HL-60 (cell line): Measurements from ENCODE around the gene CCDC97.
"Not testable (repeated sequence)": the region's sequence is repeated elsewhere in the genome, so short reads cannot be mapped to it uniquely, and the experiment has no call there.

Experiments used
- DNase-seq, 2 experiments: peaks; one replicate each; pipeline ENCODE4 v3.0.0-alpha.2; 2010 to 2020; ENCODE audit warnings: low read depth in 1 of 2, low spot score in 1 of 2
- H3K27ac ChIP-seq: fragments of 250-450 bp; sonication (Bioruptor Pico); replicated peaks from 2 replicates; pipeline ENCODE4 v1.5.1; 2020; ENCODE audit warnings: mild to moderate bottlenecking, moderate library complexity
- H3K27me3 ChIP-seq: fragments of 250-450 bp; sonication (Bioruptor Pico); 2 replicates; pipeline ENCODE4 v1.5.1; 2021; ENCODE audit warnings: mild to moderate bottlenecking, moderate library complexity; ENCODE audit not compliant: insufficient read depth, poor library complexity, severe bottlenecking
- H3K4me3 ChIP-seq: replicated peaks from 2 replicates; pipeline ENCODE4 v1.5.1; 2011; ENCODE audit warnings: mild to moderate bottlenecking, control low read depth, low read length; ENCODE audit not compliant: insufficient read depth
- CTCF ChIP-seq: IDR thresholded peaks from one replicate; pipeline ENCODE4 v1.5.1; 2011; ENCODE audit warnings: low read length, control low read depth, inconsistent platforms; ENCODE audit not compliant: insufficient read depth
- GABPA ChIP-seq: IDR thresholded peaks from 2 replicates; pipeline ENCODE4 v1.6.1; 2012; ENCODE audit warnings: low read depth
- POLR2AphosphoS5 ChIP-seq: IDR thresholded peaks from 2 replicates; pipeline ENCODE4 v1.6.1; 2012; ENCODE audit warnings: low read depth
- SPI1 ChIP-seq: IDR thresholded peaks from 2 replicates; pipeline ENCODE4 v1.6.1; 2012; ENCODE audit warnings: low read depth, mild to moderate bottlenecking, borderline replicate concordance
- TF ChIP-seq, protein P1 (sequence below): IDR thresholded peaks from 2 replicates; pipeline ENCODE4 v1.6.1; 2012; ENCODE audit warnings: low read depth; ENCODE audit not compliant: insufficient replicate concordance

CCDC97 gene

GRCh38 chr19:41289814-41290213, 20.2 kb upstream of the CCDC97 start:
- H3K27ac ChIP-seq, DNase-seq, H3K27me3 ChIP-seq, H3K4me3 ChIP-seq: not testable (repeated sequence)
- TF ChIP-seq, protein P1, sequence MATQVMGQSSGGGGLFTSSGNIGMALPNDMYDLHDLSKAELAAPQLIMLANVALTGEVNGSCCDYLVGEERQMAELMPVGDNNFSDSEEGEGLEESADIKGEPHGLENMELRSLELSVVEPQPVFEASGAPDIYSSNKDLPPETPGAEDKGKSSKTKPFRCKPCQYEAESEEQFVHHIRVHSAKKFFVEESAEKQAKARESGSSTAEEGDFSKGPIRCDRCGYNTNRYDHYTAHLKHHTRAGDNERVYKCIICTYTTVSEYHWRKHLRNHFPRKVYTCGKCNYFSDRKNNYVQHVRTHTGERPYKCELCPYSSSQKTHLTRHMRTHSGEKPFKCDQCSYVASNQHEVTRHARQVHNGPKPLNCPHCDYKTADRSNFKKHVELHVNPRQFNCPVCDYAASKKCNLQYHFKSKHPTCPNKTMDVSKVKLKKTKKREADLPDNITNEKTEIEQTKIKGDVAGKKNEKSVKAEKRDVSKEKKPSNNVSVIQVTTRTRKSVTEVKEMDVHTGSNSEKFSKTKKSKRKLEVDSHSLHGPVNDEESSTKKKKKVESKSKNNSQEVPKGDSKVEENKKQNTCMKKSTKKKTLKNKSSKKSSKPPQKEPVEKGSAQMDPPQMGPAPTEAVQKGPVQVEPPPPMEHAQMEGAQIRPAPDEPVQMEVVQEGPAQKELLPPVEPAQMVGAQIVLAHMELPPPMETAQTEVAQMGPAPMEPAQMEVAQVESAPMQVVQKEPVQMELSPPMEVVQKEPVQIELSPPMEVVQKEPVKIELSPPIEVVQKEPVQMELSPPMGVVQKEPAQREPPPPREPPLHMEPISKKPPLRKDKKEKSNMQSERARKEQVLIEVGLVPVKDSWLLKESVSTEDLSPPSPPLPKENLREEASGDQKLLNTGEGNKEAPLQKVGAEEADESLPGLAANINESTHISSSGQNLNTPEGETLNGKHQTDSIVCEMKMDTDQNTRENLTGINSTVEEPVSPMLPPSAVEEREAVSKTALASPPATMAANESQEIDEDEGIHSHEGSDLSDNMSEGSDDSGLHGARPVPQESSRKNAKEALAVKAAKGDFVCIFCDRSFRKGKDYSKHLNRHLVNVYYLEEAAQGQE: peak; percentile 57

DNA sequence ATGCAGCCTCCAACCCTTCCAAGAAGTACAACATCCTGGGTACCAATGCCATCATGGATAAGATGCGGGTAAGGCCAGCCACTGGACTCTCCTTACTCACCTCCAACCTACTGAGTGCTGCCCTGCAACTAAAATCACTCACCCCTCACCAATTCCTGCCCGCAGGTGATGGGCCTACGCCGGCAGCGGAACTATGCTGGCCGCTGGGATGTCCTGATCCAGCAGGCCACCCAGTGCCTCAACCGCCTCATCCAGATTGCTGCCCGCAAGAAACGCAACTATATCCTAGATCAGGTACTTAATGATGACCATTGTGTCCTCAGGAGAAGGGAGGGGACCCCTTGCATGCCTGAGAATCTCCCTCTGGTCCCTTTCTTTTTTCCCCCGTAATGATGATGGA, 15.6 kb upstream of the CCDC97 start:
- H3K27me3 ChIP-seq: no peaks in the 10 kb centered on the region
- no peak overlapping the region for H3K4me3 ChIP-seq
- no peak for DNase-seq
- TF ChIP-seq SPI1 (no peak), GABPA (no peak), POLR2AphosphoS5 (no peak), CTCF (no peak)
- TF ChIP-seq, protein P1: no peak
- H3K27ac ChIP-seq: no peak overlapping the region

- Histone ChIP-seq H3K27ac (no peak overlapping the region), H3K4me3 (no peak overlapping the region), H3K27me3 (no peaks in the 10 kb centered on the region)
- no peak for DNase-seq
- TF ChIP-seq POLR2AphosphoS5: no peak
- TF ChIP-seq SPI1: no peak
Measured at GRCh38 chr19:41295499-41295898, 14.5 kb upstream of the CCDC97 start.

GRCh38 chr19:41296433-41296871, 13.5 kb upstream of the CCDC97 start:
- no peak overlapping the region for H3K4me3 ChIP-seq
- no peaks in the 10 kb centered on the region for H3K27me3 ChIP-seq
- no peak for DNase-seq
- no peak for TF ChIP-seq SPI1
- no peak for TF ChIP-seq CTCF
- no peak for TF ChIP-seq GABPA
- TF ChIP-seq, protein P1: no peak
- TF ChIP-seq POLR2AphosphoS5: no peak
- H3K27ac ChIP-seq: no peak overlapping the region
